KBM-7 (cell line): Measurements from ENCODE around the gene TLE6.
"Not testable (repeated sequence)": the region's sequence is repeated elsewhere in the genome, so short reads cannot be mapped to it uniquely, and the experiment has no call there.

ENCODE experiments used
- DNase-seq: peaks from one replicate; pipeline ENCODE4 v3.0.0-alpha.2; 2015
- in situ Hi-C: fragments of 300-500 bp; cut with MboI; formaldehyde crosslinking; loops from 2 replicates; pipeline ENCODE4 v1.14.3; 2020; ENCODE audit warnings: low sequenced_read_pairs, low pct_unique_long_range_greater_than_20kb, mixed read lengths

The TLE6 gene

GRCh38 chr19:2994588-2995131 is 17.3 kb downstream of the TLE6 start:
- no peak for DNase-seq
- in situ Hi-C loops = no loop called here

- in situ Hi-C loops = no loop called here
- no peak for DNase-seq
Observed at GRCh38 chr19:2997720-2998119, 20.4 kb downstream of the TLE6 start.

GRCh38 chr19:2998642-2999041 is 21.3 kb downstream of the TLE6 start:
- DNase-seq = no peak
- in situ Hi-C loops = no loop called here

- in situ Hi-C loops = no loop called here
- no peak for DNase-seq
Observed at GRCh38 chr19:3001235-3001800, 24.0 kb downstream of the TLE6 start.

GRCh38 chr19:3003046-3003445 is 25.7 kb downstream of the TLE6 start:
- in situ Hi-C loops = no loop called here
- DNase-seq = no peak

- in situ Hi-C loops = no loop called here
- no peak for DNase-seq
Observed at GRCh38 chr19:3004522-3004921, 27.2 kb downstream of the TLE6 start.

- in situ Hi-C loops = no loop called here
- no peak for DNase-seq
Observed at GRCh38 chr19:3005345-3005744, 28.0 kb downstream of the TLE6 start.

GRCh38 chr19:3006075-3006767 is 28.9 kb downstream of the TLE6 start:
- in situ Hi-C loops = no loop called here

GRCh38 chr19:3007975-3008374 is 30.6 kb downstream of the TLE6 start:
- DNase-seq = no peak
- in situ Hi-C loops = no loop called here

More at GRCh38 chr19:3006075-3006767, 28.9 kb downstream of the TLE6 start:
- no peak for DNase-seq

GRCh38 chr19:3008994-3009393 is 31.6 kb downstream of the TLE6 start:
- no peak for DNase-seq
- in situ Hi-C loops = no loop called here

GRCh38 chr19:3010871-3011270 is 33.5 kb downstream of the TLE6 start:
- in situ Hi-C loops = no loop called here
- no peak for DNase-seq

- in situ Hi-C loops, DNase-seq: not testable (repeated sequence)
Observed at GRCh38 chr19:3012059-3012458, 34.7 kb downstream of the TLE6 start.

- no peak for DNase-seq
- in situ Hi-C loops = no loop called here
Observed at GRCh38 chr19:3012621-3013262, 35.4 kb downstream of the TLE6 start.

GRCh38 chr19:3013263-3013725 is 35.9 kb downstream of the TLE6 start:
- DNase-seq = no peak
- in situ Hi-C loops = no loop called here

- in situ Hi-C loops = no loop called here
- no peak for DNase-seq
Observed at GRCh38 chr19:3014135-3014534, 36.8 kb downstream of the TLE6 start.

GRCh38 chr19:3015126-3016057 is 38.0 kb downstream of the TLE6 start:
- DNase-seq = no peak
- in situ Hi-C loops = no loop called here

GRCh38 chr19:3017923-3018322 is 40.6 kb downstream of the TLE6 start:
- in situ Hi-C loops = no loop called here
- DNase-seq = no peak

GRCh38 chr19:3019211-3019854 is 42.0 kb downstream of the TLE6 start:
- in situ Hi-C loops = no loop called here
- DNase-seq = no peak
